Measurements from ENCODE around the gene FAM20B.

FAM20B gene

DNA sequence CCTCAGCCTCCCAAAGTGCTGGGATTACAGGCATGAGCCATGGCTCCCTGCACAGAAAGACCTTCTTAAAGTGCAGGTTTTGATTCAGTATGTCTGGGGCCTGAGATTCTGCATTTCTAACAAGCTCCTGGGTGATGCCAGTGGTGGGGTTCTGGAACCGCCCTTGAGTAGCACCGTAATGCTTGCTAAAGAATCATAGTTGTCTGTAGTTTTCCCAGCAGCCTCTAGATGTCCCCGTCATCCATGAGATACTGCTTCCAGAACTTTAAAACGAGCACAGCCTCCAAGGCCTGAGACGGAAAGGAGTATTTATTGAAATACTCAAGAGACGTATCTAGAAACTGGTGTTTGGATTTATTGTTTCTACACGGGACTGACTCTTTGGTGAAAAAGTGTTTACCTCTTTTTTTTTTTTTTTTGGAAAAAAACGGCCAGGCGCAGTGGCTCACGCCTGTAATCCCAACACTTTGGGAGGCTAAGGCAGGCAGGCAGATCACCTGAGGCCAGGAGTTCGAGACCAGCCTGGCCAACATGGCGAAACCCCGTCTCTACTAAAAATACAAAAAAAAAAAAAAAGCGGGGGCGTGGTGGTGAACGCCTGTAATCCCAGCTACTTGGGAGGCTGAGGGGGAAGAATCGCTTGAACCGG lies 53.5 kb downstream of the FAM20B start:
- Histone ChIP-seq H3K9me3 (ENCODE audit: severe bottlenecking) (no peaks in the 10 kb centered on the region), H3K4me3 (ENCODE audit: severe bottlenecking) (no peak overlapping the region), H3K4me1 (ENCODE audit: insufficient read depth, poor library complexity, severe bottlenecking) (peaks cover 3% of the 10 kb centered on the region), H3K27ac (ENCODE audit: poor library complexity, severe bottlenecking) (no peak overlapping the region), H3K27me3 (ENCODE audit: insufficient read depth, poor library complexity, severe bottlenecking) (no peaks in the 10 kb centered on the region), H3K36me3 (ENCODE audit: low read depth) (peaks cover 5% of the 10 kb centered on the region; the same call in 1 of the 2 replicates)
- TF ChIP-seq, protein P1, sequence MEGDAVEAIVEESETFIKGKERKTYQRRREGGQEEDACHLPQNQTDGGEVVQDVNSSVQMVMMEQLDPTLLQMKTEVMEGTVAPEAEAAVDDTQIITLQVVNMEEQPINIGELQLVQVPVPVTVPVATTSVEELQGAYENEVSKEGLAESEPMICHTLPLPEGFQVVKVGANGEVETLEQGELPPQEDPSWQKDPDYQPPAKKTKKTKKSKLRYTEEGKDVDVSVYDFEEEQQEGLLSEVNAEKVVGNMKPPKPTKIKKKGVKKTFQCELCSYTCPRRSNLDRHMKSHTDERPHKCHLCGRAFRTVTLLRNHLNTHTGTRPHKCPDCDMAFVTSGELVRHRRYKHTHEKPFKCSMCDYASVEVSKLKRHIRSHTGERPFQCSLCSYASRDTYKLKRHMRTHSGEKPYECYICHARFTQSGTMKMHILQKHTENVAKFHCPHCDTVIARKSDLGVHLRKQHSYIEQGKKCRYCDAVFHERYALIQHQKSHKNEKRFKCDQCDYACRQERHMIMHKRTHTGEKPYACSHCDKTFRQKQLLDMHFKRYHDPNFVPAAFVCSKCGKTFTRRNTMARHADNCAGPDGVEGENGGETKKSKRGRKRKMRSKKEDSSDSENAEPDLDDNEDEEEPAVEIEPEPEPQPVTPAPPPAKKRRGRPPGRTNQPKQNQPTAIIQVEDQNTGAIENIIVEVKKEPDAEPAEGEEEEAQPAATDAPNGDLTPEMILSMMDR (IDR thresholded peaks at IDR 0.05; ENCODE audit: poor library complexity, severe bottlenecking), result peak; percentile 81
- ATAC-seq (ENCODE audit: low read depth), result peak; percentile 28; the same call in 2 of the 3 replicates
- DNase-seq (ENCODE audit: low spot score), result no peak

DNA sequence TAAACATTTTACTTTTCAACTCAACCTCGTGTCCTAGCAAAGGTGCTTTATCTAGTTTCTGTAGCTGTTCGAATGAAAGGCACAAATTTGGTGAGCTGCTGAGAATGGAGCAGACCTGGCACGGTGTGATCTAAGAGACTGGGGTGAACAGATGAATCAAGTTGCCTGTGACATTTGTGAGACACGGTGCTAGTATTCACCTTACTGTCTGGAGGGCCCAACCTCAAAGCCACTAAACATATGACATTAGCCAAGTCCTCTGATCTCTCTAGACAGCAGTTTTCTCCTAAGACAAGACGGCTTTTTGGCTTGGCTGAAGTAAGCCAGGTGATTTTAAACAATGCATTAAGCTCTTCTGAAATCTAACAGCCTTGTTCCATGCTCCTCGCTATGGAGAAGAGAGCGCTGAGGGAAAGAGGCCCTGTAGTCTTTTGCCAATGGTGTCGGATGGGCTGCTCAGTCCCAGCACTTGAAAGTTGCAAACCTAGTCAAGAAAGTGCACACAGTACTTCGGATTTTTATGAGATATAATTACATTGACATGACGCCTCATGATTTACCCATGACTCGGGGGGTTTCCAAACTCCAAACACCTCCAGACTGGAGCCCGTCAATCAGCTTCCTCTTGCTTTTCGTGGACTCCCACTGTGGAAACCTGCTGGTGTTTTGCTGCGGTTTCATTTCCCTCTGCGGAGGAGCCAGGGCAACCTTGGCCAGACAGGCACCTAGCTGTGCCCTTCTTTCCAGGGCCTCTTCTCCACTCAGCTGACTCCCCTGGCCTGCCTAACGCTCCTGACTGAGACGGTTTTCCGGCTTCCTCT lies 55.4 kb downstream of the FAM20B start:
- ATAC-seq (ENCODE audit: low read depth) (no peak), DNase-seq (ENCODE audit: low spot score) (no peak)
- no peaks in the 10 kb centered on the region for H3K4me1 ChIP-seq (ENCODE audit: insufficient read depth, poor library complexity, severe bottlenecking)
- peak overlapping the region; percentile 74 for H3K4me3 ChIP-seq (ENCODE audit: severe bottlenecking)
- TF ChIP-seq, protein P1 (IDR thresholded peaks at IDR 0.05; ENCODE audit: poor library complexity, severe bottlenecking), result no peak
- H3K9me3 ChIP-seq (ENCODE audit: severe bottlenecking), result no peaks in the 10 kb centered on the region
- no peaks in the 10 kb centered on the region for H3K27me3 ChIP-seq (ENCODE audit: insufficient read depth, poor library complexity, severe bottlenecking)
- H3K27ac ChIP-seq (ENCODE audit: poor library complexity, severe bottlenecking), result peak overlapping the region; percentile 61
- H3K36me3 ChIP-seq (ENCODE audit: low read depth), result peaks cover 20% of the 10 kb centered on the region

DNA sequence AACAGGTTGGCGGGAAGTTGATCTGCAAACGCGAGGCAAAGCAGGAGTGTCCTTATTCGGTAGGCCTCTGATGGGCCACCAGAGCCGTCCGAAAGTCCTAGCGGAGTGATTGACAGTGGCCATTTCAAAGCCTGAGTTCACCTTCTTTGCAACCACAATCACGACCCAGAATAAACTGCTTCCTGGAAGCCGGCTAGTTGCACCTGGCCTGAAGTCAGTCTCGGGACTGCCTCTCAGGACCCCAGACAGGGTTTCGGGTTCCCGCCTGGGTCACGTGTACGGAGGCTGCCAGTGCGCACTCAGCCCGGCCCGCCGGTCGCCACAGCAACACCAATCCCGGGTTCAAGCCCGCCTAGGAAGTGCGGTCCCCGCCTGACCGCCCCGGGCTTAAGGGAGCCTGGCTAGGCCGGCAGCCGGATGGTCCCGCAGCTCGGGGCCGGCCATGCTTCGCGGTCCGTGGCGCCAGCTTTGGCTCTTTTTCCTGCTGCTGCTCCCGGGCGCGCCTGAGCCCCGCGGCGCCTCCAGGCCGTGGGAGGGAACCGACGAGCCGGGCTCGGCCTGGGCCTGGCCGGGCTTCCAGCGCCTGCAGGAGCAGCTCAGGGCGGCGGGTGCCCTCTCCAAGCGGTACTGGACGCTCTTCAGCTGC lies 56.1 kb downstream of the FAM20B start, which contains the start of gene TOR3A:
TOR3A (plus strand) TSS at position 384 of the 646 bp plus-strand sequence; CDS start at position 443, 59 bp downstream.
- TF ChIP-seq, protein P1 (IDR thresholded peaks at IDR 0.05; ENCODE audit: poor library complexity, severe bottlenecking), result no peak
- peak within 1 kb of the TSS; percentile 74 for H3K4me3 ChIP-seq (ENCODE audit: severe bottlenecking)
- H3K4me1 ChIP-seq (ENCODE audit: insufficient read depth, poor library complexity, severe bottlenecking), result no peaks in the 10 kb centered on the region
- H3K9me3 ChIP-seq (ENCODE audit: severe bottlenecking), result no peaks in the 10 kb centered on the region
- peak within 1 kb of the TSS; percentile 61 for H3K27ac ChIP-seq (ENCODE audit: poor library complexity, severe bottlenecking)
- no peaks in the 10 kb centered on the region for H3K27me3 ChIP-seq (ENCODE audit: insufficient read depth, poor library complexity, severe bottlenecking)
- H3K36me3 ChIP-seq (ENCODE audit: low read depth), result peaks cover 24% of the 10 kb centered on the region
- peak; percentile 87 for ATAC-seq (ENCODE audit: low read depth)
- DNase-seq (ENCODE audit: low spot score), result peak; percentile 93

DNA sequence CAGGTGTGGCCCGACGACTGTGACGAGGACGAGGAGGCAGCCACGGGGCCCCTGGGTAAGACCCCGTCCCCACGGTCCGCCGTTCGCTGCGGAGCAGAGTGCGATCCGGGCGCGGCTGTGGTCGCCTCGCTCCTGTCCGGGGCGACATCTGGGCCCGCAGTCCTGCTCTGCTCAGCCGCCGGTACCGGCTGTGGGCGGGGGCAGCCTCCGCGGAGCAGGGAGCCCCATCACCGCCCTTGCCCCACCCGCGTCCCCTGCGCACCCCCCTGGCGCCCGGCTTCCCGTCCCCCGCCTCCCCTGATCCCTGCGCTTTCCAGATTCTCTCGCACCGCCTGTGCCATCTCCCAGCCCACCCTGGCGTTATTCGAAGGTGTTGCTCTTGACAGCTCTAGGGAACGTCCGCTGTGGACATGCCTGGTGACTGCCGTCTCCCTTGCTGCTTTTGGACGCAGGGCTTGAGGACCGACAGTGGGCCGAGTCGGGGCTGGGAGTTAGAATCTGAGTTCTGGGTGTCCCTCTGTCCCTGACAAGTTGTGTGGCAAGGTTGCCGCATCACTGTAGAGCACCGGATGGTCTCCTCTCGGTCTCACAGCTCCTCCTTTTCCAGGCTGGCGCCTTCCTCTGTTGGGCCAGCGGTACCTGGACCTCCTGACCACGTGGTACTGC lies 56.8 kb downstream of the FAM20B start:
- no peaks in the 10 kb centered on the region for H3K27me3 ChIP-seq (ENCODE audit: insufficient read depth, poor library complexity, severe bottlenecking)
- TF ChIP-seq, protein P1 (IDR thresholded peaks at IDR 0.05; ENCODE audit: poor library complexity, severe bottlenecking), result no peak
- ATAC-seq (ENCODE audit: low read depth) (peak; percentile 34), DNase-seq (ENCODE audit: low spot score) (no peak)
- no peaks in the 10 kb centered on the region for H3K4me1 ChIP-seq (ENCODE audit: insufficient read depth, poor library complexity, severe bottlenecking)
- no peaks in the 10 kb centered on the region for H3K9me3 ChIP-seq (ENCODE audit: severe bottlenecking)
- H3K36me3 ChIP-seq (ENCODE audit: low read depth), result peaks cover 25% of the 10 kb centered on the region
- peak overlapping the region; percentile 61 for H3K27ac ChIP-seq (ENCODE audit: poor library complexity, severe bottlenecking)
- peak overlapping the region; percentile 74 for H3K4me3 ChIP-seq (ENCODE audit: severe bottlenecking)
